GM18870 (cell line): ENCODE data around the gene TADA1.
A peak's percentile ranks its signal among the peaks of the same experiment; 100 is the strongest.

Experiments used
- ATAC-seq: cut with Tn5 transposase; IDR thresholded peaks from one replicate; pipeline ENCODE4 v1.9.1; 2021; ENCODE audit warnings: moderate library complexity; ENCODE audit not compliant: unreplicated experiment

Gene TADA1, protein sequence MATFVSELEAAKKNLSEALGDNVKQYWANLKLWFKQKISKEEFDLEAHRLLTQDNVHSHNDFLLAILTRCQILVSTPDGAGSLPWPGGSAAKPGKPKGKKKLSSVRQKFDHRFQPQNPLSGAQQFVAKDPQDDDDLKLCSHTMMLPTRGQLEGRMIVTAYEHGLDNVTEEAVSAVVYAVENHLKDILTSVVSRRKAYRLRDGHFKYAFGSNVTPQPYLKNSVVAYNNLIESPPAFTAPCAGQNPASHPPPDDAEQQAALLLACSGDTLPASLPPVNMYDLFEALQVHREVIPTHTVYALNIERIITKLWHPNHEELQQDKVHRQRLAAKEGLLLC

DNA sequence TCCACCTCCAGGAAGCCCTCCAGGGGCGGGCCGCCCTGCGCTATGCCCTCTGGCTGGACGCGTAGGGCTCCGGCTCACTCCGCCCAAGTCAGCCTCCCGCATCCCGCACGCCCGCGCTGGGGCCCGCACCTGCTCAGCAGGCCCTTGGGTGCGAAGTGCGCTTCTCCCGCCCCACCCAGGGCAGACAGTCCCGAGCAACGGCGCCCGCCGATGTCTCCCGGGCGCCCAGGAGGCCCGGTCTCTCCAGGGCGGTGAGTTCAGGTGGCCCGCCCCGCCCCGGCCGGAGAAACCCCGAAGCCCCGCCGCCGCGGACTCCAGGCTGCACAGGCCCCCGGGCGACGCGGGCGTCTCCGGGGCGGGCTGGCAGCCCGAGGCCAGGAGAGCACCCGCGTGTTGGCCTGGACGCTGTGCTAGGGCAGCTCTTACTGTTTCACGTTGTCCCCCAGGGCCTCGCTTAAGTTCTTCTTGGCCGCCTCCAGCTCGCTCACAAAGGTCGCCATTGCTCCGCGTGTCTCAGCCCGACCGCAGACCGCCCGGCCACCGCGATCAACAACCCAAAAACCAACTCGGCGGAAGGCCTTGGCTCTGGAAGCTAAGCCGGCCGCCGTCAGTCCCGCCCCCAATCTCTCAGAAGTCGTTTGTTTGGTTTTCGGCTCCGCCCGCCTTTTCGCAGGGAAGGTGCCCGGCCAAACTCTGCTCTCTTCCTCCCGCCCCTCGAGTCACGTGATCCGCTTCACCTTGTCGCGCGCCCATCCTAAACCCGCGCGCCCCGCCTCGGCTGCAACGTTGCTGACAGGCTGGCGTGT is at the start of gene TADA1:
TADA1 (minus strand) TSS at position 531 of the 806 bp plus-strand sequence; CDS start at position 500, 31 bp downstream.
- ATAC-seq = peak; percentile 83

DNA sequence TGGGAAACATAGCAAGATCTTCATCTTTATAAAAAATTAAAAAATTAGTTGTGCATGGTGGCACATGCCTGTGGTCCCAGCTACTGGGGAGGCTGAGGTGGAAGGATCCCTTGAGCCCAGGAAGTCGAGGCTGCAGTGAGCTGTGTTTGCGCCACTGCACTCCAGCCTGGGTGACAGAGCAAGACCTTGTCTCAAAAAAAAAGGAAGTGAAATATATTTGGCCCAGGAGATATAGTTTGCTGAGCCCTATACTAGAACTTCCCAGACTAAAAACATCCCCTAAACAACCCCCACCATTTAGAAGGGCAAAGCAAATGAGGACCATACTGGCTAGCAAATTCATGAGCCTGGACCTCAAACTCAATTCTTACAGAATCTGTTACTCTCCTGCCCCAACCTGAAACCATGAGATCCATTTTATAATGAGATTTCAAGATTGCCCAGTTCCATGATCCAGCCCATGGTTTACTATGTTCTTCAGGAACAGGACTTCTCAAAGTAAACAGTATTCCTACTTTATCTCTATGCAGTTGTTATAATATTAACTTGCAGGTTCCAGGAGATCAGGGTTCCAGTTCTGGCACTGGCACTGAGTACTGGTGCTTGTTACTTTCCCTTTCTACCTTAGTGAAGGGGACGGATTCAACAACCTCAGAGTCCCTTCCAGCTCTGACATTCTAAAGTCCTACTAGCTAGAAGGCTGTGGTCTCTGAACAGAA is 48.9 kb upstream of the TADA1 start:
- peak; percentile 71 for ATAC-seq

DNA sequence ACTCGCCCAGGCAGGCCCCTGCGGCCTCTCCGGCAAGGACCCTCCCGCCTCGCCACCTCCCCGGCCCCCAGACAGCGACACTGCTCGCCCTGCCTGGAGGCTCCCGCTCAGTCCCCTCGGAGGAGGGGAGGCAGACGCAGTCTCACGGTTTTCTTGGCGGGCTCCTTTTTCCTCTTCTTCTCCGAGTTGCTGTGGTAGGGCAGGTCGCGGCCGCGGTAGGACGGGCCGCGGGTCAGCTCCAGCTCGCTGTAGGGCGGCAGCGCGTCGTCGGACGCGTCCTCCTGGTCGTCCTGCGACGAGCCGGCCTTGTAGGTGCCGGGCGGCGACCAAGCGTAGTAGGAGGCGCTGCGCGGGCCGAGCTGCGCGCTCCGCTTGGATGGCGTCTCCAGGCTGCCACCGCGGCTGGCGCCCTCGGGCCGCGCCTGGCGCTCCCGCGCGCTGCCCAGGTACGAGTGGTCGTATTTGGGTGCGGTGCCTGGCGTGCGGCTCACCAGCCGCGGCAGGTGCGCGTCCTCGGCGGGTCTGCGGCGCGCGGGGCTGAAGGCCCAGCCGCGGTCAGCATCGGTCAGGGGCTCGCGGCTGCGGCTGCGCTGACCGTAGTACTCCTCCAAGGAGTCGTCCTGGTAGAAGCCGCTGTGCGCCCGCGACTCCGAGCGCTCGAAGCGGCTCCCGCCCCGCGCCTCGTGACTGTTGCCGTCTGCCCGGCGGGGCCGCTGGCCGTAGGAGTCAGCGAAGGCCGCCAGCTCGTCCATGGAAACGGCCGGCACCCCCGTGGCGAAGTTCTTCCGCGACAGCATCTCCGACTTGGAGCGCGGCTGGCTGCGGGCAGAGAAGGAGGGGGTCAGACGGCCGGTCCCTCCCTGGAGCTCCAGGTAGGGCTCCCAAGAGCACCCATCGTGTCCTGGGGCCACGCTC is 44.8 kb upstream of the TADA1 start:
- no peak for ATAC-seq

DNA sequence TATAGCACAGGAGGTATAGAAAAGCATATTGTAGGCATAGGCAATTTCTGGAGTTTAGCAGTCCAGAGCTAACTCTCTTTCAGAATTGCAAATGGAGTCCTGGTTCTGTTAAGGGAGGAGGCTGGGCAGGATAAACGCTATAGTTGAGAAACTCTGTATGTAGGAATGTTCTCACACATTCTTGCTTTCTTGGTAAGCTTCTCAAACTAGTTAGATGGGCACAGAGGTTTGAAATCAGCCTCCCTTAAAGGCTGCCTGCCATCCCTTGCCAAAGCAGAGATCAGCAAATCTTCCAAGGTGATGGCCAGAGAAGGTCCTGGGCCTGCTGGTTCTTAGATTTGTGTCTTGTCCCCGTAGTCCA is 42.9 kb upstream of the TADA1 start:
- no peak for ATAC-seq

DNA sequence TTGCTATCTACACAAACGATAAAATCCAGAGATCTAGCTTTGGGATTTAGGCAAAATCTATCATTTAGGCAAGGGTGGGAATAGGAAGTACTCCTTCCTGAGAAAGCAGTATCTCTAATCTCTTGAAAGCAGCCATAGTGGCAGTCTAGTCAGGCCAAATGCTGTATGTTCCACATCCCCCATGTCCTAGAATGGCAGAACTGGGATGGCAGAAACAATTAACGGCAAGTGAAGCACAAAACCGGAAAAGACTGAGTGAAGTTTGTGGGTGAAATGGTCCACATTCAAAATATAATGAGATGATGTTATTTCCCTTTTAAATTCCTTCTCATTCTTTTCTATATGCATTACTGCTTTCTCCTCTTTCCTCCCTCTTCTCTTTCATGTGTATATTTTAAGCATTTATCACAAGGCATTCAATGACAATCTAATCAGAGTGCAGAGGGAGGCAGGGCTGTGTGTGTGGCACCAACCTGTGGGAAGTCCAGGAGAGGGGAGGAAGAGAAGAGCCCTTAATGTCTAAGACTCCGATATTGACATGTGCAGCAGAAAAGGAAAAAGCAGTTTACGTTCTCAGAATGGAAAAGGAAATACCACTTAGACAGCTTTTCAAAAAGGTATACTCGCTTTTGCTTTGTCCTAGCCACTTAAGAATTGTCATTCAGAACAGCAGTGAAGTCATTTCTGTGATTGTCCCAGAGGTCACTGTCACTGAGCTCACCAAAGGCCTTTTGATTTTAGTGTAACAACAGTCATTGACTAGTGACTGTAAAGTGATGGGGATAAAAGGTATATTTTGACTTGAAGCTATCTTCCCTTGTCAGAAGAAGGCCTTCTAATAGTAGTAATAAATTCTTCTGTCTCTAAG is 42.3 kb upstream of the TADA1 start:
- ATAC-seq = no peak

DNA sequence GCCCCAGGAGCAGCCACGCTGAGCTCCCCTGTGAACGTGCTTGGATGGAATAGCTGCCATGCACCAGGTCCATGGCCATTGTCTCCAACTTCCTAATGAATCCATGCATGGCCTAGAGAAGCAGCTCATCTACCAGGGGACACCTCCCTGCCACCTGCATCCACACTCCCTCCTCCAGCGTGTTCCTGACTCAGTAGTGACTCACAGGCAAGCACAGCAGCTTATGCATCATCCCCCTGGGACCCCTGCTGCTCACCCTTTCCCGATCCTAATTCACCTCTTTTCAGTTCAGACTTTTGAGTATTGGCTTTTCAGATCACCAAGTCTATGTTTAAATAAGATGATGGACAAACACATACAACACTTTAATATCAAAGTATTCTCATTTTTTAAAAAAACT is 39.9 kb upstream of the TADA1 start:
- no peak for ATAC-seq

DNA sequence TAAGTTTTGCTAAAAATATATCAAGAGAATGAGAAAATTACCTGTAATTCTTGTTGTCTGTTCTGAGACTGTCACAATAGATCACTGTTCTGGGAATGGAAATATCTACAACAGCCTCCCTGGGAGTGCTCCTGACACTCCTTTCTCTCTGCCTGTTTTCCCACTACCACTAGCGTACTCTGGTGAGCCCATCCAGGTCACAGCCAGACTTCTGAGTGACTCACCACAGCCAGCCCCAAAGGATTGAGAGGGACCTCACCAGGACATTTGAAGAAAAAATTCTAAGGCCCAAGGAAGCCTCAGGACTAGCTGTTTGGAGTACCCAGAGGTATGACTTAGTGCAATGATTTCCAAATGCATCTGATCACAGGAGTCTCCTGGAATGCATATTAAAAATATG is 39.0 kb upstream of the TADA1 start:
- ATAC-seq = no peak

DNA sequence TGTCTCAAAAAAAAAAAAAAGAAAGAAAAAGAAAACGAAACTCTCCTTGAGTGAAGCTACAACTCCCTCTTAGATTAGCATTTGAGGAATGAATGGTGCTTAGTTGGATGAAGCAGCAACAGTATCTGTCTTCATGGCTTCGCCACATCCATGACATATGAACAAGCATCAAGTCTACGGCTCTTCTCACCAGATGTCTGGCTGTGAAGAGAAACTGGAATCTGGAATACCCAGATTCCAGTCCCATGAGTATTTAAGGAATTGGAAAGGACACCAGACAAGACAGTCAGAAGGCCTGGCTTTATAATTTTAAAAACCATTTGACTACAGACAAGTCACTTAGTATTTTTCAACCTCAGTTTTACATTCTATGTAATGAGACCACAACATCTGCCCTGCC is 38.0 kb upstream of the TADA1 start:
- no peak for ATAC-seq

DNA sequence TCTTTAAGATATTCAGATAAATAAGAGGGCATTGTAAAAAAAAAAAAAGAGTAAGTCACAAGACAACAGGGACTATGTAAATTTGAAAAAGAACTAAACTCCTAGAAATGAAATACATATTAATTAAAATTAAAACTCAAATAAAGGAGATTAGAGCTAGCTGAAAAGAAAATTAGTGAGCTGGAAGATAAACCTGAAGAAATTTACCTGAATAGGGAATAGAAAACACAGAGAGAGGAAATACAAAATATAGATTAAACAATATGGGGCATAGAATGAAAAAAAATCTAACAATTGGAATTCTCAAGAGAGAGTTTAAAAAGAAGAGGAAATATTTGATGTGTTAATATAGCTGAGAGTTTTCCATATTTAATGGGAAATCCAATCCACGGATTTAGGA is 35.6 kb upstream of the TADA1 start:
- no peak for ATAC-seq

DNA sequence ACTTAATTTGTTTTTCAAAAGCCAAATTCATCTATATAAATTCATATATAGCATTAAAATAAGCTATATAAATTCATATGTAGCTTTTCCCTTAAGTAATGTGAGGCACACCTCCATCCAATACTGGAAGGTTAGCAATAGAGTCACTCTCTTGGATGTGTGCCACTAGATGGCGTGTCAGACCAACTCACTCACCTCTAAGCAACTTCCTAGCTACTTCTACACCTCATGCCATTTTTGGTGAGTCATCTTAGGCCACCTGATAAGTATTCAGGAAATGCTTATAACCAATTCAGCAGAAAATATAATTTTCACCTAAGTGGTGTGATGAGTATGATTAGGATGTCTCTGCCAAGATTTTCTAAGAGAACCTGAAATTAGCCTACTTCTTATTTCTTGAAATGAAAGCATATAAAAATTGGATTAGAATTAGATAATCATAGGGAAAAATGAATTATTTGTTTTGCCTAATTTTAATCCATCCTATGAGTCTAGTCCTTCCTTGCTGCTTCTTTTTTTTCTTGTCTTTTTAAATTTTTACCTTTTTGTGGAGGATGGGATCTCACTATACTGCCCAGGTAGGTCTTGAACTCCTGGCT is 34.4 kb upstream of the TADA1 start:
- peak; percentile 96 for ATAC-seq

DNA sequence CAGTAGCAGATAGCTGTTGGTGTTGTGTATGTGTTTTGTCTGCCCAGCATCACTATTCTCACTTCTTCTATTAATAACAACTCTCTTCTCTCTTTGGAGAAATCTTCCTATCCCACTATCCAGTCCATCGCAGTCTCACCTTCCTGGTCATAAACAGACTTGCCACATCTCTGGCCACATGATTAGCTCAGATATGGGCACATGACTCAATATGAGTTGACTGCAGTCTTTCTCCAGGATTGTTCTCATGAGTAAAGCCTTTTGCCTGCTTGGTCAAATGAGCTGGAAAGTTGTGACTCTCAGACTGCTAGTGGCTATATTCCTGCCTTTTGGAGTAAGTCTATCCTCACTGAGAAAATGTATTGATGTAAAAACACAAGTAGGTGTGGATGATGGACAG is 32.9 kb upstream of the TADA1 start:
- no peak for ATAC-seq

DNA sequence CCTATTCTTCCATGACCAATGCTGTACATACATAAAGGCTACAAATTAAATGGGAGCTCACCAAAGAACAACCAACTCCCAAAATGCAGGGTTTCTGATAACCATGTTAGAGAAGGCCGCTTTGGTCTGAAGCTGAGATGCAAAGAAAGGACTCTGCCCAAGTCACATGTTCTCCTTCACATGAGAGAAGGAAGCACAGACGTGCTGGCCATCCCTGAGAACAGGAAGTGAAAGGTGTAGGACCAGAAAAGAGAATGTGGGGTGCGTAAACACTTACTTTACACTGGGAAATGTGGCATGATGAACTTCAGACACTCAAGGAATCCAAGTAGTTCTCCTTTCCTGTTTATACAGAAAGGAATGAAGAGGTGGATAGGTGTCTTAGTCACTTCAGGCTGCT is 31.7 kb upstream of the TADA1 start:
- no peak for ATAC-seq

DNA sequence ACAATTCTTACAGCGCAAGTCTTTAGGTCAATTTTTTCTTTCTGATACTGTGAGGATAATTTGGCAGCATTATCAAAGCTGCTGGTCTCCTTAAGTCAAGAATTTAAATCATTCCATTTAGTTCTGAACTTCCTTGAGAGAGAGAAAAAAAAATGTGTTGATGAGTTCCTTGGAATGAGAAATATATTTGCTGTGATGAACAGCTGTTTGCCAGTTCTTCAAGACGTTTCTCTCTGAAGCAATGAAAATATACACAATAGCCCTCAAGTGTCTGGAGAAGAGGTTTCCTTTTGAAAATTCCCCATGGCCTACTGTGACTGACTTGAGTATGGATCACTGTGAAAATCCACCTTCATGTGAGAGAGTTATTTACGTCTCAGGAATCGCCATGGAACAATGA is 31.0 kb upstream of the TADA1 start:
- no peak for ATAC-seq

DNA sequence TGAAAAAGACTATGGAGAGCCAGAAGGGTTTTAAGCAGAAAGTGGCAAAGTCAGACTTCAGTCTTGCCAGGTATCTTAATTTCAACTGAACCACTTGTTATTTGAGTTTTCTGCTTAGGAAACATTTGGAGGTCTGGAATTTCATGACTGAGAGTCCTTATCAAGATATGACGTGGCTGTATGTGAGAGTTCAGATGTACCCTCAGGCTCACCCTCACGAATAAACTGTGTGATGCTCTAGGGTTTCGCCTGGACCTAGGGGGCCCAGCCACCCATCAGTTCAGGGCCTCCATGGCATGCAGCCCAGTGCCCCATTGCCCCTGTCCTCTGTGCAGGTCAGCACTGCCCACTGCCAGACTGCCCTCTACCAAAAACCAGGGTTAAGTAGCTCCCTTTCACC is 30.6 kb upstream of the TADA1 start:
- ATAC-seq = no peak

DNA sequence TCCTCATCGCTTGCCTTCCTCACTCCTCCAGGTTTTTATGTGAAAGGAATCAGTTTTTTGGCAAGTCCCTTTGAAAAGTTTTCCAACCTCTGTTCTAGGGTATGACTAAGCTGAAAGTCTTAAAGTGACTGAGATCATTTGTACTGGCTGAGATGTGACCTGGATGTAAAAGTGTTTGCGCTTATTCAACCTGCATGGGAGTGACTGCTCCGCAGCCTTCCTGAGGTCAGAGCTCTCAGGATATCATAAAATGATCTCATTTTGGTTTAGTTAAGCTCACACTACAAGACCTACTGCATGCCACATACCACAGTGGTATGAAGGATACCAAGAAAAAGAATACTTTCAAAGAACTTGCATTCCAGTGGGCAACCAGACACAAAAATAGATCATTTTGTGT is 29.8 kb upstream of the TADA1 start:
- ATAC-seq = no peak

DNA sequence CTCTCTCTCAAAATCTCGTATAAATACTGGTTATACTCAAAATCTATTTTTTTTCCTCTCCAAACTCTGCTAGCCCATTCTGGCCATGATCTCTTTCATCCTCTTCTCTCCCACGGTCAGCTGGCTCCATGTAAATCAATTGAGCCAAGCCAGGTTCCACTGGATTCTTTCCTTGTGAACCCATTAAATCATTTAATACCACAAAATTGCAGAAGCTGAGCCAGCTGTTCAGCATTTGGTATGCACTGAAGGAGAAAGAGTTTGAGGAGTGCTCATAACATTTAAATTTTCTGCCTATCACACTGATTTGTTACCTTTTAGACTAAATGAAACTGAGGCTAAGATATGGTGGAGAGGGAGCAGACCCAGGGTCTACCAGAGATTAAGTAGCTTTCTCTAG is 29.1 kb upstream of the TADA1 start:
- no peak for ATAC-seq

DNA sequence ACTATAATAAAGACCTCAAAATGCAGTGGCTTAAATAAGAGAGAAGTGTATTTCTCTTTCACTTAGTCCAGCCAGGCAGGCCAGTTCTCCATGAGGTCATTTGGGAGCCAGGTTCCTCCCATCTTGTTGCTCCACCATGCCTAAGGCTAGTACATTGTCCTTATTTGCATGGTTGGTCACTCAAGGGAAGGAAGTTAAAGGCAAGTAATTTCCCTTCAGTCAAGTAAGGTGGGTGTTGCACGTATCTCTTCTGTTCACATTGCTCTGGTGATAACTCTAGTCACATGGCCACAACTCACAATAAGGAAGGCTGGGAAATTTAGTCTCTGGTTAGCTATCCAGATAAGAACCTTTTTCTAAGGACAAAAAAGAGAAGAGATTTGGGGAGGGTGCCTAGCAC is 27.2 kb upstream of the TADA1 start:
- ATAC-seq = no peak

DNA sequence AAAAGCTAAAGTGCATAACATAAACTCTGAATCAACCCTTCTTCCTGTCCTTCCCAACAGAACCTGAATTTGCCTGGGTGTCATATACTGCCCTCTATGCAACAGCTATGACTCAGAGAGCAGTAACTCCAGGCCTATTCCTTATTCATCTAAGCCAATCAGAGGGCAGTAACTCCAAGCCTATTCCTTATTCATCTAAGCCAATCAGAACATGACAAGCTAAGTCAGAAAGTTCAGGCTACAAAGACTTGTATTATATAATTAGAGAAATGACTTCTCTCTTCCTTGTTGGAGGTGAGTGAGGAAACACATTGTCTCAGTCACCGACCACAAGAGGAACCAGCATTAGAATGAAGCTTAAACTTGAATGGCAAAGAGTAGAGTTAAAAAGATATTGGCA is 26.2 kb upstream of the TADA1 start:
- no peak for ATAC-seq

DNA sequence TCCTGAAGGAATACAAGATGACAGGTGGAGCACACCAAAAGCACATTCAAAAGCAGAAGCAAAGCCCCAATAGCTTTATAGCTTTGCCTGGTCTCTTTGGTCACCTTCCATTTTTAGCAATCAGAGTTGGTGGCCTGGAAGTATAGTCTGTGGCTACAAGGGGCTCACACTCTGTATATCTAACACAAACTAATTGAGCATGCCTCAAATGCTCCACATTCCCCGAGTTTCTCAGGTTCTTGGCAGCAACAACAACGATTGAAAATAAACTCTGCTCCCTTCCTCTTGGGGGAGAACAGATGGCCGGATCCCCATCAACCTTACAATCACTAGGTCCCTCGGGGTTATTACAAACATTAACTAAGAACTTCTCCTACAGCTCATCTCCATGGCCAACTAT is 24.9 kb upstream of the TADA1 start:
- no peak for ATAC-seq

DNA sequence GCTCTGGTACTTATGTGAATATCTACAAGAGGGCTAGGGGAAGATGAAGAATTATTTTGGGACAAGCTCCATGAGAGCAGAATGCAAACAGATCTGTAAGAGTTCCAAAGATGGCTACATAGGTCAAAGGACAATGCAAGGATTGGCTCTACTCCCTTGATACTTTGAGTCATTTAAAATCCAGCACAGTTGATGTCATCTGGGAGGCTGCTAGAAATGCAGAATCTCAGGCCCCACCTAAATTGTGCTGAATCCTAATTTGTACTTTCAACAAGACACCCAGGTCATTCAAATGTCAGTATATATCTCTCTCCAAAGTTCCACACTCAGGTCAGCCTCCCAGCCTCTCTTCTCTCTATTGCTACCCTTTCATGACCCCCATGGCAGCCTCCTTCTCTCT is 23.7 kb upstream of the TADA1 start:
- no peak for ATAC-seq
